ENCODE data around the gene HCCS. TPM values are rescaled to one million over a fixed set of nuclear protein-coding genes. Genes with fewer than 3 reads are reported as not detected.

HCCS gene
- total and polyA plus RNA-seq, 2 experiments from 2014 or later: 20.3 to 40.0 TPM

DNA sequence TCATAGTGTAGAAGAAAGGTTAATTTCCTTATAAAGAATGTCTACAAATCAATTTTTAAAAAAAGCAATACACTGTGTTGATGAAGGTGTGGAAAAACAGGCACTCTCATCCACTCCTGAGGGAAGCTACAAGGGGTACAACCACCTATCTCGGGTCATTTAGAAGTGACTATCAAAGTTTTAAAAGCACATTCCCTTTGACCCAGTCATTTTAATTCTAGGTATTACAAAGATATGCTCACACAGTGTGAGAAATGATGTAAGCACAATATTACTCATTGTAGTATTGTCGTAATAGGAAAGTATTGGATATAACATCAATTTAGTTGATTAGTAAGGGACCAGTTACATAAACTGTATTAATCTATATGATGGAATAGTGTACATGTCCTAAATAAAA is 7.4 kb upstream of the HCCS start:
- no peak overlapping the region for H3K4me2 ChIP-seq
- no peak overlapping the region for H3K27ac ChIP-seq
- H3K36me3 ChIP-seq (replicated peaks; ENCODE audit: insufficient read depth, low read depth): no peaks in the 10 kb centered on the region
- H3K9me3 ChIP-seq (ENCODE audit: low read depth): no peaks in the 10 kb centered on the region
- no peak for DNase-seq (ENCODE audit: low spot score)
- TF ChIP-seq, protein P1, sequence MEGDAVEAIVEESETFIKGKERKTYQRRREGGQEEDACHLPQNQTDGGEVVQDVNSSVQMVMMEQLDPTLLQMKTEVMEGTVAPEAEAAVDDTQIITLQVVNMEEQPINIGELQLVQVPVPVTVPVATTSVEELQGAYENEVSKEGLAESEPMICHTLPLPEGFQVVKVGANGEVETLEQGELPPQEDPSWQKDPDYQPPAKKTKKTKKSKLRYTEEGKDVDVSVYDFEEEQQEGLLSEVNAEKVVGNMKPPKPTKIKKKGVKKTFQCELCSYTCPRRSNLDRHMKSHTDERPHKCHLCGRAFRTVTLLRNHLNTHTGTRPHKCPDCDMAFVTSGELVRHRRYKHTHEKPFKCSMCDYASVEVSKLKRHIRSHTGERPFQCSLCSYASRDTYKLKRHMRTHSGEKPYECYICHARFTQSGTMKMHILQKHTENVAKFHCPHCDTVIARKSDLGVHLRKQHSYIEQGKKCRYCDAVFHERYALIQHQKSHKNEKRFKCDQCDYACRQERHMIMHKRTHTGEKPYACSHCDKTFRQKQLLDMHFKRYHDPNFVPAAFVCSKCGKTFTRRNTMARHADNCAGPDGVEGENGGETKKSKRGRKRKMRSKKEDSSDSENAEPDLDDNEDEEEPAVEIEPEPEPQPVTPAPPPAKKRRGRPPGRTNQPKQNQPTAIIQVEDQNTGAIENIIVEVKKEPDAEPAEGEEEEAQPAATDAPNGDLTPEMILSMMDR (IDR thresholded peaks at IDR 0.05; ENCODE audit: poor library complexity): no peak
- TF ChIP-seq EZH2 (IDR thresholded peaks at IDR 0.05; ENCODE audit: borderline replicate concordance) (no peak), EZH2phosphoT487 (IDR thresholded peaks at IDR 0.05; ENCODE audit: low read depth, severe bottlenecking, unreplicated experiment) (no peak)
- no peak overlapping the region for H3K4me3 ChIP-seq
- WGBS (ENCODE audit: low lambda C conversion rate, missing lambda C conversion rate): 78% methylated on average over 2 of the region's 2 CpGs
- peaks cover 5% of the 10 kb centered on the region for H3K4me1 ChIP-seq (ENCODE audit: insufficient read depth)
- H3K9me2 ChIP-seq (replicated peaks; ENCODE audit: insufficient read depth): no peaks in the 10 kb centered on the region
- H4K20me1 ChIP-seq (ENCODE audit: insufficient read depth, poor library complexity, severe bottlenecking): no peaks in the 10 kb centered on the region
- no peak overlapping the region for H2AFZ ChIP-seq
- H3K27me3 ChIP-seq: no peaks in the 10 kb centered on the region
- H3K79me2 ChIP-seq: no peaks in the 10 kb centered on the region

GRCh38 chrX:11105080-11105479 is 6.1 kb upstream of the HCCS start:
- Histone ChIP-seq H3K4me1 (ENCODE audit: insufficient read depth) (peaks cover 5% of the 10 kb centered on the region), H3K27me3 (no peaks in the 10 kb centered on the region), H4K20me1 (ENCODE audit: insufficient read depth, poor library complexity, severe bottlenecking) (no peaks in the 10 kb centered on the region), H3K36me3 (replicated peaks; ENCODE audit: insufficient read depth, low read depth) (no peaks in the 10 kb centered on the region), H3K9me2 (replicated peaks; ENCODE audit: insufficient read depth) (no peaks in the 10 kb centered on the region), H3K4me2 (no peak overlapping the region), H3K4me3 (no peak overlapping the region), H3K79me2 (no peaks in the 10 kb centered on the region), H2AFZ (no peak overlapping the region), H3K9me3 (ENCODE audit: low read depth) (no peaks in the 10 kb centered on the region), H3K27ac (no peak overlapping the region)
- WGBS (ENCODE audit: low lambda C conversion rate, missing lambda C conversion rate): 70% methylated on average over 4 of the region's 4 CpGs
- TF ChIP-seq EZH2 (IDR thresholded peaks at IDR 0.05; ENCODE audit: borderline replicate concordance): no peak
- TF ChIP-seq, protein P1 (IDR thresholded peaks at IDR 0.05; ENCODE audit: poor library complexity): no peak
- no peak for TF ChIP-seq EZH2phosphoT487 (IDR thresholded peaks at IDR 0.05; ENCODE audit: low read depth, severe bottlenecking, unreplicated experiment)
- no peak for DNase-seq (ENCODE audit: low spot score)

GRCh38 chrX:11108253-11108941 is 2.7 kb upstream of the HCCS start:
- H4K20me1 ChIP-seq (ENCODE audit: insufficient read depth, poor library complexity, severe bottlenecking): no peaks in the 10 kb centered on the region
- no peak overlapping the region for H2AFZ ChIP-seq
- H3K36me3 ChIP-seq (replicated peaks; ENCODE audit: insufficient read depth, low read depth): no peaks in the 10 kb centered on the region
- no peaks in the 10 kb centered on the region for H3K9me2 ChIP-seq (replicated peaks; ENCODE audit: insufficient read depth)
- WGBS (ENCODE audit: low lambda C conversion rate, missing lambda C conversion rate): 86% methylated on average over 4 of the region's 4 CpGs
- no peak overlapping the region for H3K4me2 ChIP-seq
- no peaks in the 10 kb centered on the region for H3K27me3 ChIP-seq
- TF ChIP-seq EZH2 (IDR thresholded peaks at IDR 0.05; ENCODE audit: borderline replicate concordance) (no peak), EZH2phosphoT487 (IDR thresholded peaks at IDR 0.05; ENCODE audit: low read depth, severe bottlenecking, unreplicated experiment) (no peak)
- TF ChIP-seq, protein P1 (IDR thresholded peaks at IDR 0.05; ENCODE audit: poor library complexity): no peak
- H3K27ac ChIP-seq: no peak overlapping the region
- peaks cover 15% of the 10 kb centered on the region for H3K79me2 ChIP-seq
- no peaks in the 10 kb centered on the region for H3K9me3 ChIP-seq (ENCODE audit: low read depth)
- no peaks in the 10 kb centered on the region for H3K4me1 ChIP-seq (ENCODE audit: insufficient read depth)
- DNase-seq (ENCODE audit: low spot score): no peak
- H3K4me3 ChIP-seq: no peak overlapping the region

Data from hepatocyte (in vitro differentiated cells).